GM12864 (cell line): ENCODE results near the gene TAF1B.
"Not testable (repeated sequence)": the region's sequence is repeated elsewhere in the genome, so short reads cannot be mapped to it uniquely, and the experiment has no call there.

Source experiments
- DNase-seq: peaks from one replicate; pipeline ENCODE4 v3.0.0-alpha.2; 2011; ENCODE audit warnings: low read depth
- H3K4me3 ChIP-seq: 2 replicates; pipeline ENCODE4 v1.5.1; 2011; ENCODE audit warnings: mild to moderate bottlenecking, low read depth, low read length, control low read depth
- CTCF ChIP-seq: IDR thresholded peaks from 2 replicates; pipeline ENCODE4 v1.5.1; 2011; ENCODE audit warnings: low read depth, mild to moderate bottlenecking, moderate library complexity, low read length, control low read depth, inconsistent platforms; ENCODE audit errors: missing control alignments

Gene TAF1B

GRCh38 chr2:9831670-9832069 lies 11.6 kb upstream of the TAF1B start:
- no peak for TF ChIP-seq CTCF
- DNase-seq = no peak
- H3K4me3 ChIP-seq = no peak overlapping the region

DNA sequence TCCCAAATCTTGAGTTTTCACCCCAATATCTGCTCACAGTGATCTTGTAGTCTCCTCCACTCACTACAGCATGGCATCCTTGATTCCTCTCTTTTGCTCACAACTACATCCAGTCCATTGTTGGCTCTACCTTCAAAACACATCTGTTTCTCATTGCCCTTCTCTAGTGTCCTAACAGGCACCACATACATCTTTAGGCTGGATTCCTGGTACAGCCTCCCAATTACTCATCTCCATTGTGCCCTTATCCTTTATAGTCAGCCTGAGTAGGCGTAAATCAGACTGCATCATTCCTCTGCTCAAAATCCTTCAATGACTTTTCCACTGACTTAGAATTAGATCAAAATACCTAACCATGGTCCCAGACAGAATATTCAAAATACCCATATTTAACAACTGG lies 10.7 kb upstream of the TAF1B start:
- no peak overlapping the region for H3K4me3 ChIP-seq
- TF ChIP-seq CTCF = no peak
- DNase-seq = no peak

- H3K4me3 ChIP-seq, DNase-seq: not testable (repeated sequence)
Observed at GRCh38 chr2:9835068-9835467, 8.2 kb upstream of the TAF1B start.

- DNase-seq = no peak
- no peak overlapping the region for H3K4me3 ChIP-seq
- no peak for TF ChIP-seq CTCF
Observed at GRCh38 chr2:9836074-9836473, 7.2 kb upstream of the TAF1B start.

GRCh38 chr2:9836517-9836916 lies 6.8 kb upstream of the TAF1B start:
- DNase-seq = no peak
- H3K4me3 ChIP-seq = no peak overlapping the region
- no peak for TF ChIP-seq CTCF

- H3K4me3 ChIP-seq = no peak overlapping the region
- no peak for DNase-seq
- no peak for TF ChIP-seq CTCF
Observed at GRCh38 chr2:9837451-9837850, 5.8 kb upstream of the TAF1B start.

DNA sequence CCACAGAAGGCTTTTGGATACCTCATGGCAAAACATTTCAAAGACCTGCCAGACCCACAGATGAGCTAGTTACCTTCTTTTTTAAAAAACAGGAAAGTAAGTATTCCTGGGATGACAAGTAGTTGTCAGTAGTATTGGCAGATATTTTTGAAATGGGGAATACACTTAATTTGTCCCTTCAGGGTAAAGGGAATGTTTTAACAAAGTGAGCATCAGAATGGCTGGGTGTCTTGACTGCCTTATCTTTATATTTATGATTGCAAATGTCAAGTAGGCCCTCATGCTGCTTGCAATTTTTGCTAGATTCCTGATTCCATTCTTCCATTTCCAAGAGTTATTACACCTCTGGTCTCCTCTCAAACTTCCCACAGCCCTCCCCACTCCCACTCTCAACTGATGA lies 4.9 kb upstream of the TAF1B start:
- no peak overlapping the region for H3K4me3 ChIP-seq
- no peak for TF ChIP-seq CTCF

More for the DNA sequence above, 4.9 kb upstream of the TAF1B start:
- no peak for DNase-seq
